MM.1S (cell line): ENCODE measurements around the gene MRPS18B.

ENCODE experiments used
- EZH2 ChIP-seq: fragments of 300-600 bp; sonication (generic); optimal IDR thresholded peaks from 2 replicates; pipeline ENCODE3; 2017; ENCODE audit warnings: low read depth, mild to moderate bottlenecking, antibody characterized with exemption, low read length, mixed read lengths
- EZH2phosphoT487 ChIP-seq: fragments of 300-600 bp; sonication (generic); IDR thresholded peaks from 2 replicates; pipeline ENCODE4 v1.6.1; 2018; ENCODE audit warnings: antibody characterized with exemption, low read length
- TF ChIP-seq, protein P1 (sequence below): fragments of 300-600 bp; sonication (generic); IDR thresholded peaks from 2 replicates; pipeline ENCODE4 v1.5.1; 2016; ENCODE audit warnings: antibody characterized with exemption, low read length, mixed read lengths

DNA sequence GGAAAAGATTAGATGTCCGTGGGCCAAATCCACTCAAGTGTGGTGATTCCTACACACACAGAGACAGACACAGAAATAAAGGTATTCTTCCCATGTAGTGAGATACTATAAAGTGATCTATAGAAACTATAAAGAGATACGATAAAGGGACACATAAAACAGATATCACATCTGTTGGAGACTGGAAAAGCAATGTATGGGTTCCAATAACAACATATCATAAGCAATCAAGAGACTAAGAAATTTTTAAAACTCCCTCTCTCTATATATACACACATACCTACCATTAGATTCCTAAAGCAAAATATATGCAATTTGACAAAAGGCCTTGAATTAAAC is 5.8 kb upstream of the MRPS18B start:
- no peak for TF ChIP-seq EZH2phosphoT487
- TF ChIP-seq, protein P1, sequence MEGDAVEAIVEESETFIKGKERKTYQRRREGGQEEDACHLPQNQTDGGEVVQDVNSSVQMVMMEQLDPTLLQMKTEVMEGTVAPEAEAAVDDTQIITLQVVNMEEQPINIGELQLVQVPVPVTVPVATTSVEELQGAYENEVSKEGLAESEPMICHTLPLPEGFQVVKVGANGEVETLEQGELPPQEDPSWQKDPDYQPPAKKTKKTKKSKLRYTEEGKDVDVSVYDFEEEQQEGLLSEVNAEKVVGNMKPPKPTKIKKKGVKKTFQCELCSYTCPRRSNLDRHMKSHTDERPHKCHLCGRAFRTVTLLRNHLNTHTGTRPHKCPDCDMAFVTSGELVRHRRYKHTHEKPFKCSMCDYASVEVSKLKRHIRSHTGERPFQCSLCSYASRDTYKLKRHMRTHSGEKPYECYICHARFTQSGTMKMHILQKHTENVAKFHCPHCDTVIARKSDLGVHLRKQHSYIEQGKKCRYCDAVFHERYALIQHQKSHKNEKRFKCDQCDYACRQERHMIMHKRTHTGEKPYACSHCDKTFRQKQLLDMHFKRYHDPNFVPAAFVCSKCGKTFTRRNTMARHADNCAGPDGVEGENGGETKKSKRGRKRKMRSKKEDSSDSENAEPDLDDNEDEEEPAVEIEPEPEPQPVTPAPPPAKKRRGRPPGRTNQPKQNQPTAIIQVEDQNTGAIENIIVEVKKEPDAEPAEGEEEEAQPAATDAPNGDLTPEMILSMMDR: no peak
- no peak for TF ChIP-seq EZH2
